Neural progenitor cell (in vitro differentiated cells): ENCODE measurements around the gene LMO2.

Experiments
- CTCF ChIP-seq: fragments of 200-600 bp; sonication (generic); IDR thresholded peaks from 2 replicates; pipeline ENCODE4 v1.5.1; 2017; ENCODE audit warnings: antibody characterized with exemption, mild to moderate bottlenecking
- EZH2 ChIP-seq: fragments of 200-600 bp; sonication (generic); IDR thresholded peaks from 2 replicates; pipeline ENCODE4 v1.6.1; 2017; ENCODE audit warnings: antibody characterized with exemption, mild to moderate bottlenecking, moderate library complexity

- no peak for TF ChIP-seq CTCF
- TF ChIP-seq EZH2 = no peak
These were observed 29.1 kb upstream of the LMO2 start for GRCh38 chr11:33920838-33921613.
